HG02840 (cell line): Measurements from ENCODE around the gene VSTM2L.

Source experiments
- ATAC-seq: cut with Tn5 transposase; IDR thresholded peaks from one replicate; pipeline ENCODE4 v1.9.1; 2021; ENCODE audit warnings: mild to moderate bottlenecking, moderate library complexity, moderate number of reproducible peaks; ENCODE audit not compliant: unreplicated experiment, low FRiP score

Gene VSTM2L

GRCh38 chr20:37877832-37878772, 24.8 kb upstream of the VSTM2L start:
- no peak for ATAC-seq

DNA sequence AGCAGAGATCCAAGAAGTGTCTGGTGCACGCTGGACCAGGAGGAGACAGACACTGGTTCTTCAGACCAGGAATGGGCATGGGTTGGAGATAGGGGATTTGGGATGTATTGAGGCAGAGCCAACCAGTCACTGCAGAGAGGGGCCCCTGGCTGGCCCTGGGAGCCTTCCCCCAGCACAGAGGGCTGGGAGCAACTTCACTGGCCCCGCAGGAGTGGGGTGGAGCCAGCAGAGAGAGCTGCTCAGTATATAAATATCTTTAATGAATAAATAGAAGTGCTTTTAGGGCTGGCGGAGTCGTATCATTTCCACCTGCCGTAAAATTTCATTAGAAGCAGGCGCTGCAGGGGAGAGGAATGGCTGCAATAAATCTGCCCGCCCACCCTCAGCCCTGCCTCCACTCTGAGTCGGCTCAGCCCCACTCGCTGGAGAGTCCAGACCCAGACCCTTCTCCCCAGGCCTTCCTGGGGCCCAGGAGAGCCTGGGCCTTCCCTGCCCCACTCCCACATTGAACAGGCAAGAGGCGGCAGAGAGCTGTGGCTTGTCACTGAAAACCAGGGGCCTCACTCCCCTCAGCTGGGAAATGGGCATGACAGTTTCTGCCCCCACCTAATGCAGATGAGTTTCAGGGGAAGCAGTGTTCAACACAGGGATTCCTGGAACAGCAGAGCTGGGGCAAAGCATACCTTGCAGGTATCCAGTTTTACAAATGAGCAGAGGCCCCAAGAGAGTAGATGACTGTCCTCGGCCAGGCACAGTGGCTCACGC, 23.9 kb upstream of the VSTM2L start:
- ATAC-seq = no peak

DNA sequence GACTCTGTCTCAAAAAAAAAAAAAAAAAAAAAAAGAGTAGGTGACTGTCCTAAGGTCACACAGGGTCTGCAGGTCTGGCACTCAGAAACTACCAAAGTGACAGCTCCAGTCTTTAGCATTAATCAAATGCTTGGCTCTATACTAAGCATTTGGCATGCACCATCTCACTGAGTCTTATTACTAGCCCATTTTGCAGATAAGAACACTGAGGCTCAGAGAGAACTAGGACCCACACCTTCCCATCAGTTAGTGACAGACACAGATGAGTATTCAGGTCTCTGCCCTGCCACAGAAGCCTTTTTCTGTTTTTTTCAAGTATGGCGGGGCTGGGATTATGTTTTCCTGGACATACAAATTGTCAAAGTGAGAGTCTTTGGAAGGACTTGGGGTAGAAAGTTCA, 23.1 kb upstream of the VSTM2L start:
- ATAC-seq = no peak

- no peak for ATAC-seq
Observed at GRCh38 chr20:37880726-37881591, 22.0 kb upstream of the VSTM2L start.

GRCh38 chr20:37881601-37882343, 21.2 kb upstream of the VSTM2L start:
- no peak for ATAC-seq

- no peak for ATAC-seq
Observed at GRCh38 chr20:37882961-37883712, 19.8 kb upstream of the VSTM2L start.

GRCh38 chr20:37885042-37885441, 17.9 kb upstream of the VSTM2L start:
- no peak for ATAC-seq

GRCh38 chr20:37885593-37886503, 17.1 kb upstream of the VSTM2L start:
- ATAC-seq = no peak

GRCh38 chr20:37886851-37887297, 16.1 kb upstream of the VSTM2L start:
- ATAC-seq = no peak

GRCh38 chr20:37888641-37889040, 14.3 kb upstream of the VSTM2L start:
- no peak for ATAC-seq

GRCh38 chr20:37890108-37890507, 12.8 kb upstream of the VSTM2L start:
- no peak for ATAC-seq

DNA sequence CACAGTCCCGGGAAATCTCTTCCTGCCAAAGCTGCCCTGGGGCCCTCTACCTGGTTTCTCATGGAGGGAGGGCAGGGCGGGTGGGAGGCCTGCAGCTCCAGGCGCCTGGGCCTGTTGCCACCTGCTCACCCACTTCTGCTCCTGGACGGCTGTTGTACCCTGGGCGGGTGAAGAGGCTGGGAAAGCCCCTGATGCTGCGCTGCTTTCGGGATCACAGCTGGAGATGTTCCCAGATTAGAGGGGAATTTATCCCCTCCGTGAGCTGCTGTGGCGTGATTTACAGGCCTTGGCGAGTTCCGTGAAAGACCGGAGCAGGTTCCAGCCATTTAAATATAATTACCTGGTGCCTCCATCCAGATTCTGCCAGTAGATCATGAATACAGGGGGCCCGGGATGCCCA, 12.3 kb upstream of the VSTM2L start:
- ATAC-seq = no peak

- ATAC-seq = no peak
Observed at GRCh38 chr20:37892001-37892400, 10.9 kb upstream of the VSTM2L start.

DNA sequence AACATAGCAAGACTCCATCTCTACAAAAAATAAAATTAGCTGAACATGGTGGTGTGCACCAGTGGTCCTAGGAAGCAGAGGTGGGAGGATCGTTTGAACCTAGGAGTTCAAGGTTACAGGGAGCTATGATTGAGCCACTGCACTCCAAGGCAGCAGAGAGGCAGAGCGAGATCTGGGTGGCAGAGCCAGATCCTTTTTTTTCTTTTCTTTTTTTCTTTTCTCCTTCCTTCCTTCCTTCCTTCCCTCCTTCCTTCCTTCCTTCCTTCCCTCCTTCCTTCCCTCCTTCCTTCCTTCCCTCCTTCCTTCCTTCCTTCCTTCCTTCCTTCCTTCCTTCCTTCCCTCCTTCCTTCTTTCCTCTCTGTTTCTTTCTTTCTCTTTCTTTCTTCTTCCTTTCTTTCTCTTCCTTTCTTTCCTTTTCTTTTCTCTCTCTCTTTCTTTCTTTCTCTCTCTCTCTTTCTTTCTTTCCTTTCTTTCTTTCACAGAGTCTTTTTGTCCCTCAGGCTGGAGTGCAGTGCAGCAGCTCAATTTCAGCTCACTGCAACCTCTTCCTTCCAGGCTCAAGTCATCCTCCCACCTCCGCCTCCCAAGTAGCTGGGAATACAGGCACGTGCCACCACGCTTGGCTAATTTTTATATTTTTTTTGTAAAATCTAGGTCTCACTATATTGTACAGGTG, 9.2 kb upstream of the VSTM2L start:
- ATAC-seq = no peak

DNA sequence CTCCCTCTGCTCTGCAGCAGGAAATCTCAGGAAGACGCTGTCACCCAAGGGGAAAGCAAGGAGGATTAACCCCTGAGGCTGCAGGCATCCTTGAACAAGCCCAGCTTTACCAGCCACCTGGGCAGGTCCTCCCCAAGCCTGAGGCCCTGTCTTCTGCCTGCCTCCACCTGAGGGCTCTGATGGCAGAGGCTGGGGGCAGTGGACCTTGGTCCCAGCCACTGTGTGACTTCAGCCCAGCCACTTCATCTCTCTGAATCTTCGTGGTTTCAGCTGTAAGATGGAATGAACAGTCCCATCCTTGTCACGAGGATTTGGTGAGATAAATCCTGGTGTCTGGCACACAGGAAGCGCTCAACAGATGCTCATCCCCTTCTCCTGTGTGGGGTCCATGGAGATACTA, 8.5 kb upstream of the VSTM2L start:
- ATAC-seq = no peak

GRCh38 chr20:37895166-37895565, 7.8 kb upstream of the VSTM2L start:
- ATAC-seq = no peak

DNA sequence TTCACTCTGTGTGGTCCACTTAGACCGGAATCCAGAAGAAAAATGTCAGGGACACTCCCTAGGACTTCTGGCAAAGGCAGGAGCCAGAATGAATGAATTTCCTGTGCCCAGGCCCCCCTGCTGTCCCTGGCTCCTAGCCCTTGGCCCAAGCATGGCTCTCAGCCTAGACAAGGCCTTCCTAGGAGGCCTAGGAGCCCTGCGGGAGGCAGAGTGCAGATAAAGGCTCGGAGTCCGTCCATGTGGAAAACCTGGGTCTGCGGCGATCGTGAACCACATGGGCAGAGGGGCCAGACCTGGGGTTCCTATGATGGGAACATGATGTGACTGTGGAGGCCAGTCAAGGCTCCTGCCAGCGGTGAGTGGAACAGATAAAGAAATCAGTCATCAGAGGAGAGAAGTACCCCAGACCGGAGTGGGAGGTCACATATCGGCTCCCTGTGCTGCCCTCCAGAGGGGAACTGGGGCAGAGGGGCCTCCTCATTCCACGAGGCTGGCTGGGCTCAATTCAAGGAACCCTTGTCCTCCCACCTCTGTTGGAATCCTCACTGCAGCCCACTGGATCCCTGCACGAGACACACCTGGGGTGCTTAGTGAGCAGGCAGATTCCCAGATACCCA, 5.9 kb upstream of the VSTM2L start:
- ATAC-seq = no peak
